GM10248 (cell line): ENCODE data around the gene ERCC2.

ENCODE experiments used
- CTCF ChIA-PET: fragments of 300-600 bp; sonication (Branson Sonifier 250); formaldehyde crosslinking; extraction: SDS; loops from one replicate; lab custom pipeline; 2021; ENCODE audit warnings: antibody characterized with exemption; lab: Yijun Ruan, JAX
- POLR2A ChIA-PET: fragments of 350-650 bp; sonication (Branson Sonifier 250); formaldehyde crosslinking; extraction: SDS; loops from one replicate; lab custom pipeline; 2020; ENCODE audit warnings: antibody characterized with exemption; lab: Yijun Ruan, JAX
- DNase-seq: peaks from one replicate; pipeline ENCODE4 v3.0.0; 2012; ENCODE audit errors: extremely low spot score
- TF ChIP-seq, protein P1 (sequence below): IDR thresholded peaks from 2 replicates; pipeline ENCODE4 v1.5.1; 2012; ENCODE audit warnings: mild to moderate bottlenecking, low read depth; ENCODE audit errors: extremely low read depth, missing control alignments, control extremely low read depth

Gene ERCC2

DNA sequence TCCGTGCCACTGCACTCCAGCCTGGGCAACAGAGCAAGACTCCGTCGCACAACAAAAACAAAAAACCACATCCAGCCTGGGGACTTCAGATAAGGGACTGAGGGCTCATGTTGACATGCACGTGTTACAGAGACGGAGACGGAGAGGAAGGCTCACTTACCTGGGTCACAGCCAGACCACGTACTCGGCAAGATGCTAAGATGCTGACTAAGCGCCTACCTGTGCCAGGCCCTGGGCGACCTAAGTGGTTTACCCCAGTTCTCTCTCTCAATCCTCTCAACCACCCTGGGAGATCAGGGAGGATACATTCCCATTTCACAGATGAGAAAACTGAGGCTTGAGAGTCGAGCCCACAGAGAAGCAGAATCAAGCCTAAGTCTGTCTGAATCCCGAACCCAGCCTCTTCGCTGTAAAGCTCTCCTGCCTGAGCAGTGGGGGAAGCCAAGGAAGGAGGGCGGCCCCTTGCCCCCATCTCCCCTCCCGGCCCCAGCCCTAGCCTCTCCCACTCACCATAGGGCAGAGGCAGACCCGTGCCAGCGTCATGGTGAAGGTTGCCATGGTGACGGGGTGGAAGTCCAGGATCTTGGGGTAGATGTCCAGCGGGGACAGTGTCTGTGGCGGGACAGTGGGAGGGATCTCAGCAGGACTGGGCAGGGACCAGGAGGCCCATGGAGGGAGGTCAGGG is 13.5 kb downstream of the ERCC2 start:
- DNase-seq, result no peak
- ChIA-PET POLR2A (no interaction called here), CTCF (no interaction called here)
- TF ChIP-seq, protein P1, sequence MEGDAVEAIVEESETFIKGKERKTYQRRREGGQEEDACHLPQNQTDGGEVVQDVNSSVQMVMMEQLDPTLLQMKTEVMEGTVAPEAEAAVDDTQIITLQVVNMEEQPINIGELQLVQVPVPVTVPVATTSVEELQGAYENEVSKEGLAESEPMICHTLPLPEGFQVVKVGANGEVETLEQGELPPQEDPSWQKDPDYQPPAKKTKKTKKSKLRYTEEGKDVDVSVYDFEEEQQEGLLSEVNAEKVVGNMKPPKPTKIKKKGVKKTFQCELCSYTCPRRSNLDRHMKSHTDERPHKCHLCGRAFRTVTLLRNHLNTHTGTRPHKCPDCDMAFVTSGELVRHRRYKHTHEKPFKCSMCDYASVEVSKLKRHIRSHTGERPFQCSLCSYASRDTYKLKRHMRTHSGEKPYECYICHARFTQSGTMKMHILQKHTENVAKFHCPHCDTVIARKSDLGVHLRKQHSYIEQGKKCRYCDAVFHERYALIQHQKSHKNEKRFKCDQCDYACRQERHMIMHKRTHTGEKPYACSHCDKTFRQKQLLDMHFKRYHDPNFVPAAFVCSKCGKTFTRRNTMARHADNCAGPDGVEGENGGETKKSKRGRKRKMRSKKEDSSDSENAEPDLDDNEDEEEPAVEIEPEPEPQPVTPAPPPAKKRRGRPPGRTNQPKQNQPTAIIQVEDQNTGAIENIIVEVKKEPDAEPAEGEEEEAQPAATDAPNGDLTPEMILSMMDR, result no peak

DNA sequence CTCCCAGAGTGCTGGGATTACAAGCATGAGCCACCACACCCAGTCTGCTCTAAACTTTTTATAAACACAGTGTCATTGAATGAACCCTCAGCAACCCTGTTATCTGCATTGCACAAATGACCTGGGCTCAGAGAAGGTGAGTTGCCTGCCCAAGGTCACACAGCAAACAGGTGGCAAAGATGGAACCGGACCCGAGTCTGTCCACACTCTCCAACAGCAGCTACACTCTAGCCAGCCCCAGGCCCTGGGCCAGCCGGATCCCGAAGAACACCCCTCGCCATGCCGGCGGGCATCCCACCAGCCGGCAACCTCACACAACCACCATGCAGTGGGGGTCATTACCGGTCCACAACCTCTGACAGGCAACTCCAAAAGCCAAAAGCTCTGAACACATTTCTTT is 14.5 kb downstream of the ERCC2 start:
- ChIA-PET POLR2A (no interaction called here), CTCF (no interaction called here)
- no peak for DNase-seq
- TF ChIP-seq, protein P1, result no peak

DNA sequence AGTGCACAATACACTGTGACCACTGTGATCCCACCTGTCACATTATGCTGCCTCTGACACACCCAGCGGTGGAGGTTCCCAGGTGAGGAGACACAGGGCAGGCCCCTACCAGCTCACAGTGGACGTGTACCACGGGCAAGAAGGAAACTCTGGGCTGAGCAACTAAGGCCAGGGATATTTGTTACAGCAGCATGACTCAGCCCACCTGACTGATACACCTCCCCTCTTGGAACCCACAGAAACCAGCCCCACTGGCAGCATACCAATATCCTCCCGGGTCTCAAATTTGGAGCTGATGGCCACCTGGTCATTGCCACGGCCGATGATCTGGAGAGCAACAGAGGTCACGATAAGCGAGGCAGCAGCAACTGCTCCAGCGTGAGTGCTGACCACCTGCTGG is 15.0 kb downstream of the ERCC2 start:
- POLR2A ChIA-PET, result no interaction called here
- no peak for DNase-seq
- CTCF ChIA-PET, result no interaction called here
- TF ChIP-seq, protein P1, result no peak

DNA sequence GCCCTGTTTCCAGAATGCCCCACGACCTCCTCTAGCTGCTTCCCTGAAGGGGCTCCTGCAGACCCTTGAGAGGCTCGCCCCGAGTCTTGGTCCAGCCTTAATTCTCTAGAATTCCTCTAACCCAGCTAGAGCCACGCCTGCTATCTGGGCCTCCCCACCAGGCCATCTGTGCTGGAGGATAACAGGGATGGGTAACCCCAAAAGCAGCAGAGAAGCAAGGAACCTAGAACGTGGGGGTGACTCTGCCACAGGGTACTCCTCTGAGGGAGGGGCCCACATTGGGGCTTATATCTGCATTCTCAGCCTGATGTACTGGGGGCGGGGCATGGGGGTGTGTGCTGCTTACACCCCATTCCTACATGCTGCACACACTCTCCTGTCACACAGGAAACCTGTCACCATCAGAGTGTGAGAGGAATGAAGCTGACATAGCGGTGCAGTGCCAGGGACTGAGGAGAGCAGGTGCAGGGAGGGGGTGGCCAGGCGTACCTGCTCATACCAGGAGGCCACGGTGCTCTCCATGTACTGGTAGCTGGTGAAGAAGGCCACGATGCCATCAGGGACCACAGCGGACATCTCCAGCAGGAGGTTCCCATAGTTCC is 16.0 kb downstream of the ERCC2 start:
- TF ChIP-seq, protein P1, result no peak
- no peak for DNase-seq
- POLR2A ChIA-PET, result no interaction called here
- CTCF ChIA-PET, result no interaction called here

DNA sequence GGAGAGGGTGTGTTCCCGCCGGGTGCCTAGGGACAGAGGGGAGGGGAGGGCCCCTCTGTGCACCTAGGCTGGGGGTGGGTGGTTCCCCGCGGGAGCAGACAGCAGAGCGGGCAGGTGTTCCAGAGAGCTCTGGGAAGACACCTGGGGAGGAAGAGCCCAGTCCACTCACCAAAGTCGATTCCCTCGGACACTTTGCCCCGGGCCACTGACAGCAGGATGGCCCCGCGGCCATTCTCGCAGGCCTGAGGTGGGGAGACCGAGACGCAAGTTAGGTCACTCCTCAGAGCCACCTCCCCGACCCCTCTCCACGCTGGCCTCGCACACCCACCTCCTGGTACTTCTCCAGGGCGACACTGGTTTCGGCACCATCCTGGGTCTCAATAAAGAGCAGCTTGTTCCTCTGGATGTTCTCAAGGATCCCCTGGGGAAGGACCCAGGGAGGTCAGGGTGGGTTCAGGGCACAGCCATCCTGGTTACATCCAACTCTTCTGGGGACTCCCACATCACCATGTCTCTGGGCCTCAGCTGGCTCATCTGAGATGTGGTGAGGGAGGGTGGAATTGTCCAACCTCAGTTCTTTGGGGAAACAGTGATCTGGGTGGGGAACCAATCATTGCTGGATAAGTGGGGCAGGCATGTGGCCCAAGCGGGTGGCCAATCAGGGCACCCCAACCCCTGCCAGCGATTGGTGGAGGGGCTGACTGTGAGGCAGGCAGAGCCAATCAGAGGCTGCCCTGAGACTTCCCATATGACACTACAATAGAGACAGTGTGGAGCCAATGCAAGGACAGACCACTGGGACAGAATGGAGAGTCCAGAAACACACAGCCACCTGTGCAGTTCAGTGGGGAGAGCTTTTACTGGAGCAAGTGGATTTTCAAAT is 17.2 kb downstream of the ERCC2 start:
- POLR2A ChIA-PET, result interaction anchor here (0.6 kb wide), 1 partner anchor 28 kb away, joined by 5 read pairs; no protein-coding TSS in a partner anchor
- CTCF ChIA-PET, result no interaction called here
- TF ChIP-seq, protein P1, result no peak
- no peak for DNase-seq

DNA sequence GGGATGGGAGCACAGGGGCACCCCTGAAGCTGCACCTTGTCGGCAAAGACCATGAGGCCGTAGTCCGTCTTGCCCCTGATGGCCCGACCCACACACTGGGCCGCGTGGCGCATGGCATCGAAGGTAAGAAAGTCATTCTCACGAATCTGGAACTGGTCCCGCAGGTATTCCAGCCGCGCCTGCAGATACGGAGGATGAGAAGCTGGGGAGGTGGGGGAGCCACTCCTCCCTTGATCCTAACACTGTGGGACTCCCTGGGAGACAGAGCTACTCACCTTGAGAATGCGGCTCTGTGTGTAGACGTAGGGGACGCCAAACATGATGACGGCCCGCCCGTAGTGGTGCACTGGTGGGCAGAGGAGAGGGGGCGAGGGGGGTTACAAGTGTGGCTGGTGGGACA is 17.9 kb downstream of the ERCC2 start:
- ChIA-PET POLR2A (interaction anchor here (0.6 kb wide), 1 partner anchor 29 kb away, joined by 5 read pairs; no protein-coding TSS in a partner anchor), CTCF (no interaction called here)
- TF ChIP-seq, protein P1, result no peak

More for the DNA sequence above, 17.9 kb downstream of the ERCC2 start:
- no peak for DNase-seq
